Measurements from ENCODE around the gene PIEZO1. TPM values are rescaled to one million over a fixed set of nuclear protein-coding genes. Genes with fewer than 3 reads are reported as not detected.

Gene PIEZO1
- total and polyA plus RNA-seq, 10 of the 15 experiments (the other 5 are each of a cell fraction or from before 2014, with no cell fraction given) = 1.3 to 169 (median 33.4) TPM

DNA sequence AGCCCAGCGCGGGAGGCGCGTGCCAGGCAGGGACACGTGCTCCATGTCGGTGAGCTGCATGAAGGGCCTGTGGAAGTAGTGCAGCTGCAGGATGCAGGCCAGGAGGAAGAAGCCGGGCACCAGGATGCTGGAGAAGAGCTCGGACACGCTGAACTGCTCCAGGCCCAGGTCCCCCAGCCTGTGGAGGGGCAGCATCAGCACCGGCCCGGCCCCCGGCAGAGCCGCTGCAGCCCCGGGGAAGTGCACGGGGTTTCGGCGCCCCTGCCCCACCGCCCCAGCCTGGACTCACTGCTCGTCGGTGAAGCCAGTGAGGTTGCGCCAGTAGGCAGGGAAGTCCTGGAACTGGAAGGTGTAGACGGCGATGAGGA is 50.7 kb downstream of the PIEZO1 start (continued):
- no peak for TF ChIP-seq MEF2B (IDR thresholded peaks at IDR 0.05; ENCODE audit: partially characterized antibody, poor library complexity, severe bottlenecking)

DNA sequence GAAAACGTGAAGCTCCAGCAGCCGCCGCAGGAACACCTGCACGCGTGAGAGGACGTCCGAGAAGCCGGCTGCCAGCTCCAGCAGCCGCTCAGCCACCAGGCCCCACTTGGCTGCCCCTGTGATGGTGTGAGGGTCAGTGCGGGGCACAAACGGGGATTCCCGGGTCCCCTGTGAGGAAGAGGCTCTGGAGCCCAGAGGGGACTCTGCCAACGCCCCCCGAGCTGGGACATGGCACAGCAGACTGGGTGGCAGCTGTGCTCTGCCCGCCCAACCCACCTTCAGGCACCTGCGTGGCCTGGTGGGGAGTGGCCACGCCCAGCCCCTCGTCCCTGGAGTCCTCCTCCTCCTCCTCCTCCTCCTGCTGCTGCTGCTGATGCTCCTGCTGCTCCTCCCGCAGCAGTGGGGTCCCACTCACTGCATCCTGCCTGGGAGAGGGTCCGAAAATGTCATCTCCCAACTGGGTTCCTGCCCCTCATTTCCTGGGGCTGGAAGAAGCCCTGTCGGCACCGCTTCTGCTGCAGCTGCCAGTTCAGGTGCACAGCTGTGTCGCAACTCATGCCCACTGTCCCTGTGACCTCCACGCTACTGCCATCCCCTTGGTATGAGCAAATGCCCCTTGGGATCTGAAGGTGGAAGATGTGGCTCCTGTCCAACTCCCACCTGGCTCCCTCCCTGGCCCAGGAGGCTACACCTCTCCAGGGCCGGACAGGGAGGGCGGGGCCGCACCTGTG is 51.2 kb downstream of the PIEZO1 start:
- RAD21 ChIA-PET (ENCODE audit: unreplicated experiment) = no interaction called here
- 79% methylated on average over 25 of the region's 27 CpGs for WGBS (ENCODE audit: insufficient coverage, insufficient replicate concordance, low lambda C conversion rate, missing lambda C conversion rate)
- POLR2A ChIA-PET = no interaction called here
- no peak for ATAC-seq
- H4K20me1 ChIP-seq (ENCODE audit: control insufficient read depth, insufficient read depth) = no peaks in the 10 kb centered on the region
- intact Hi-C loops (cut with micrococcal nuclease; ENCODE audit: unreplicated experiment) = no loop called here
- TF ChIP-seq EP300 (IDR thresholded peaks at IDR 0.05; ENCODE audit: borderline replicate concordance in 1 of 2, control insufficient read depth in 1 of 2, low read depth in 2 of 2, low read length in 2 of 2) (no peak), NFYA (IDR thresholded peaks at IDR 0.05; ENCODE audit: borderline replicate concordance, low read depth, low read length) (no peak), KDM1A (IDR thresholded peaks at IDR 0.05; ENCODE audit: borderline replicate concordance) (no peak)
- TF ChIP-seq, protein P1, sequence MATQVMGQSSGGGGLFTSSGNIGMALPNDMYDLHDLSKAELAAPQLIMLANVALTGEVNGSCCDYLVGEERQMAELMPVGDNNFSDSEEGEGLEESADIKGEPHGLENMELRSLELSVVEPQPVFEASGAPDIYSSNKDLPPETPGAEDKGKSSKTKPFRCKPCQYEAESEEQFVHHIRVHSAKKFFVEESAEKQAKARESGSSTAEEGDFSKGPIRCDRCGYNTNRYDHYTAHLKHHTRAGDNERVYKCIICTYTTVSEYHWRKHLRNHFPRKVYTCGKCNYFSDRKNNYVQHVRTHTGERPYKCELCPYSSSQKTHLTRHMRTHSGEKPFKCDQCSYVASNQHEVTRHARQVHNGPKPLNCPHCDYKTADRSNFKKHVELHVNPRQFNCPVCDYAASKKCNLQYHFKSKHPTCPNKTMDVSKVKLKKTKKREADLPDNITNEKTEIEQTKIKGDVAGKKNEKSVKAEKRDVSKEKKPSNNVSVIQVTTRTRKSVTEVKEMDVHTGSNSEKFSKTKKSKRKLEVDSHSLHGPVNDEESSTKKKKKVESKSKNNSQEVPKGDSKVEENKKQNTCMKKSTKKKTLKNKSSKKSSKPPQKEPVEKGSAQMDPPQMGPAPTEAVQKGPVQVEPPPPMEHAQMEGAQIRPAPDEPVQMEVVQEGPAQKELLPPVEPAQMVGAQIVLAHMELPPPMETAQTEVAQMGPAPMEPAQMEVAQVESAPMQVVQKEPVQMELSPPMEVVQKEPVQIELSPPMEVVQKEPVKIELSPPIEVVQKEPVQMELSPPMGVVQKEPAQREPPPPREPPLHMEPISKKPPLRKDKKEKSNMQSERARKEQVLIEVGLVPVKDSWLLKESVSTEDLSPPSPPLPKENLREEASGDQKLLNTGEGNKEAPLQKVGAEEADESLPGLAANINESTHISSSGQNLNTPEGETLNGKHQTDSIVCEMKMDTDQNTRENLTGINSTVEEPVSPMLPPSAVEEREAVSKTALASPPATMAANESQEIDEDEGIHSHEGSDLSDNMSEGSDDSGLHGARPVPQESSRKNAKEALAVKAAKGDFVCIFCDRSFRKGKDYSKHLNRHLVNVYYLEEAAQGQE (IDR thresholded peaks at IDR 0.05; ENCODE audit: low read depth, low read length) = no peak
- TF ChIP-seq, protein P2, sequence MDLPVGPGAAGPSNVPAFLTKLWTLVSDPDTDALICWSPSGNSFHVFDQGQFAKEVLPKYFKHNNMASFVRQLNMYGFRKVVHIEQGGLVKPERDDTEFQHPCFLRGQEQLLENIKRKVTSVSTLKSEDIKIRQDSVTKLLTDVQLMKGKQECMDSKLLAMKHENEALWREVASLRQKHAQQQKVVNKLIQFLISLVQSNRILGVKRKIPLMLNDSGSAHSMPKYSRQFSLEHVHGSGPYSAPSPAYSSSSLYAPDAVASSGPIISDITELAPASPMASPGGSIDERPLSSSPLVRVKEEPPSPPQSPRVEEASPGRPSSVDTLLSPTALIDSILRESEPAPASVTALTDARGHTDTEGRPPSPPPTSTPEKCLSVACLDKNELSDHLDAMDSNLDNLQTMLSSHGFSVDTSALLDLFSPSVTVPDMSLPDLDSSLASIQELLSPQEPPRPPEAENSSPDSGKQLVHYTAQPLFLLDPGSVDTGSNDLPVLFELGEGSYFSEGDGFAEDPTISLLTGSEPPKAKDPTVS (IDR thresholded peaks at IDR 0.05; ENCODE audit: low read depth, low read length) = no peak
- TF ChIP-seq, protein P3, sequence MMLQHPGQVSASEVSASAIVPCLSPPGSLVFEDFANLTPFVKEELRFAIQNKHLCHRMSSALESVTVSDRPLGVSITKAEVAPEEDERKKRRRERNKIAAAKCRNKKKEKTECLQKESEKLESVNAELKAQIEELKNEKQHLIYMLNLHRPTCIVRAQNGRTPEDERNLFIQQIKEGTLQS (IDR thresholded peaks at IDR 0.05; ENCODE audit: borderline replicate concordance, extremely low read depth, low read depth, low read length) = no peak
- no peak overlapping the region for H3K27ac ChIP-seq (ENCODE audit: control insufficient read depth, insufficient read depth)
- CTCF ChIA-PET = no interaction called here
- no peaks in the 10 kb centered on the region for H3K9me3 ChIP-seq (replicated peaks; ENCODE audit: control insufficient read depth, insufficient read depth, low read length)
- FAIRE-seq = no peak
- BruUV-seq (replicated peaks) = no TSS peak
- H3K9ac ChIP-seq (ENCODE audit: control insufficient read depth, insufficient read depth, low read length) = no peak overlapping the region
- H3K4me3 ChIP-seq = no peak overlapping the region
- peaks cover 9 to 46% of the 10 kb centered on the region in 2 experiments; a peak in 3 of 4 replicates for H3K36me3 ChIP-seq (ENCODE audit: control insufficient read depth in 2 of 2, insufficient read depth in 2 of 2, low read length in 1 of 2)
- H3K27me3 ChIP-seq (replicated peaks in 1 of 2; ENCODE audit: control insufficient read depth in 2 of 2, insufficient read depth in 2 of 2, low read length in 1 of 2) = no peaks in the 10 kb centered on the region
- SMC1A ChIA-PET (ENCODE audit: uncharacterized antibody, unreplicated experiment) = interaction anchor here (0.6 kb wide), 1 partner anchor 53 kb away, joined by 3 read pairs; no protein-coding TSS in a partner anchor
- in situ Hi-C loops (cut with MboI) = no loop called here
- no peaks in the 10 kb centered on the region for H3K79me2 ChIP-seq (ENCODE audit: control insufficient read depth, insufficient read depth, low read length)
- no peak overlapping the region for H2AFZ ChIP-seq (ENCODE audit: control insufficient read depth, low read depth, low read length)
- H3K4me2 ChIP-seq (ENCODE audit: control insufficient read depth, insufficient read depth) = no peak overlapping the region
- no peak for DNase-seq (ENCODE audit: low read depth, low spot score)
- H3K4me1 ChIP-seq (ENCODE audit: control insufficient read depth, insufficient read depth, low read length) = peaks cover 3% of the 10 kb centered on the region; the same call in 1 of the 2 replicates

Measured in GM12878 (cell line).